HS-27A (cell line): ENCODE results near the gene ELK4.

ENCODE experiments used
- DNase-seq: peaks from one replicate; pipeline ENCODE4 v3.0.0-alpha.2; 2012; ENCODE audit warnings: low read depth, missing footprints

The ELK4 gene, protein sequence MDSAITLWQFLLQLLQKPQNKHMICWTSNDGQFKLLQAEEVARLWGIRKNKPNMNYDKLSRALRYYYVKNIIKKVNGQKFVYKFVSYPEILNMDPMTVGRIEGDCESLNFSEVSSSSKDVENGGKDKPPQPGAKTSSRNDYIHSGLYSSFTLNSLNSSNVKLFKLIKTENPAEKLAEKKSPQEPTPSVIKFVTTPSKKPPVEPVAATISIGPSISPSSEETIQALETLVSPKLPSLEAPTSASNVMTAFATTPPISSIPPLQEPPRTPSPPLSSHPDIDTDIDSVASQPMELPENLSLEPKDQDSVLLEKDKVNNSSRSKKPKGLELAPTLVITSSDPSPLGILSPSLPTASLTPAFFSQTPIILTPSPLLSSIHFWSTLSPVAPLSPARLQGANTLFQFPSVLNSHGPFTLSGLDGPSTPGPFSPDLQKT

DNA sequence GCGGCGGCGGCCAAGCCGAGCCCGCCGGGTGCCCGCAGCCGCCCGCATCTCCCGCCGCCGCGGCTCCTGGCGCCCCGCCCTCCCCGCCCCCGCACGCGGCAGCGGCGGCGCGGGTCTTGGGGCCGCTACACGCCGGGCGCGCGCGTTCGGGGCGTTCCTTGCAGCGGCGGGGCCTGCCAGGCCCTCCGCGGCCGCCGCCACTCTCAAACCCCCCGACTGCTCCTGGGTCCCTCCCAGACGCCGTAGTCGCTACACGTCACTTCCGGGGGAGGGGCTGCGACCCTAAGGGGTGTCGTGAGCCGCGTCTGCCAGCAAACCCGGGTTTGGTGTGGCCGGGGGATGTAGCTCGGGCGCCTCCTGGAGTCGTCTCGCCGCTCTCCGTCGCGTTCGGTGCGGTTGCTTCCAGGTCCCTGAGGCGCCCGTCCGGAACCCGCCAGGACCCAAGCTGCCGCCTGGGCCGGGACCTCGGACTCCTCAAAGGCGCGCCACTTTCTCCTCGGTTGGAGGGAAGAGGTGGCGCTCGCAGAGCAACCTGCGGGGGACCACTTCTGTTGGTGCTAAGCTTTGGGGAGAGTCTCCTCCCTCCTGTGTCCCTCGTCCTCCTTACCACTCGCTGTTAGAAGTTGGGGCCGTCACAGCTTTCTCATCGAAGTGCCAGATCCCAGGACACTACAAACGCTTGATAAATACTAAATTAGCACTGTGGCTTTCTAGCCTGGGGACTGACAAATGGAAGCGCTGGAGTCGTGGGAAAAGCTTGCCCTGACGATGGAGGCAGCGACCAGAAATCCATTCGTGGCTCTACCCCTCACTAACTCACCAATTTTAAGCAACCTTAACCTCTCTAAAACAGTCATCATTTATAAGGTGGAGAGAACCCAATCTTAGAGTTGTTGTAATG, at the start of gene ELK4:
Gene ELK4 (minus strand): TSS at position 244 of the 901 bp plus-strand sequence. CDS start 8,129 bp downstream, outside the sequence.
- DNase-seq, result peak; percentile 87

DNA sequence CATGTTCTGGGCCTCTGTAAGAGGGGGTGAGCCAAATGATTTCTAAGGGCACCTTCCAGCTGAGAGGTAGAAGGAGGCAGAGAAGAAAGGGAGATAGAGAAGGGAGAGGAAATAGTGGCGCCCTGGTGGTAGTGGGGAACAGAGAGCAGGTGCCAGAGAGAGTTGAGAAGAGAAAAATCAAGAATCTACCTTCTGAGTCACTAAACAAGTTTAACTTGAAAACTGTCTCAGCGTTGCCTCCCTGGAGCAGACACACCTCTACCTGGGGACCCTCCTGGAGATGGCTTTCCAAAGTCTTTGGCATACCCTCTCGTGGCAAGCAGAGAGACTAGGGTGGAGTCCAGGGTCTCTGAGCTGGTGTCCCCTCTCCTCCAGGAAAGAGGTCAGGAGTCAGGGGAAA, 49.6 kb upstream of the ELK4 start:
- no peak for DNase-seq

DNA sequence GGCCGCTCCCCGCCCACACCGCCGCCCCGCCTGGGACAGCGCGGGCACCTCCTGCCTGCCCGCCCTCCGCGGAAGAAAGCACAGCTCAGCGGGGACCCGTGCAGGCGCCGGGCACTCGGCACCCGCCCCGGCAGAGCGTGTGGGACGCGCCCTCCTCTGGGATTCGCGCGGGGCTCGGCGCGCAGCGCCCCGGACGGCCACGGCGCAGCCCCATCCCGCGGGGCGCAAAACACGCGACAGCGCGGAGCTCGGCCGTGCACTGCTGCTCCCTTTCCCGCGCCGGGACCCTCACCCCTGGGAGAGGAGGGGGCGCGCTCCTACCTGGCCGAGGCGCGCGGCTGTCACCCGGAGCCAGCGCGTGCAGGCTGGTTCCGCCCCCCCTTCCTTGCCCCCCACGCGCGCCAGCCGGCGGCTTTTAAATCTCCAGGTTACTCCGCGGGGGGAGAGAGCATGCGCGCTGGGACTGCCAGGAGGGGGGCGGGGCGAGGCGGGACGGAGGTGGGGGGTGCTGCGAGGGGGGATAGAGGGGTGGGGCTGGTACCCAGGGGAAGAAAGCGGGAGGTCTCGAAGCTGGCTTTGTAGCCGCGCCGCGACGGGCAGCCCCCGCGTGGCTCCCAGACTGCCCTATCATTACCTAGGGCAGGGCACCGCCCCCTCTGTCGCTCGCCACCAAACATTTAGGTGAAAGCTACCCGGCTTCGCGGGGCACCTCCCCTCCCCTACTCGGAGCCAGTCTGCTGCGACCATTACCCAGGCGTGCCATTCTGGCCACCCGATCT, 48.5 kb upstream of the ELK4 start, which contains the start of gene SLC45A3:
Gene SLC45A3 (minus strand): TSS at position 437 of the 779 bp plus-strand sequence. CDS start 15,853 bp downstream, outside the sequence.
- DNase-seq, result no peak

DNA sequence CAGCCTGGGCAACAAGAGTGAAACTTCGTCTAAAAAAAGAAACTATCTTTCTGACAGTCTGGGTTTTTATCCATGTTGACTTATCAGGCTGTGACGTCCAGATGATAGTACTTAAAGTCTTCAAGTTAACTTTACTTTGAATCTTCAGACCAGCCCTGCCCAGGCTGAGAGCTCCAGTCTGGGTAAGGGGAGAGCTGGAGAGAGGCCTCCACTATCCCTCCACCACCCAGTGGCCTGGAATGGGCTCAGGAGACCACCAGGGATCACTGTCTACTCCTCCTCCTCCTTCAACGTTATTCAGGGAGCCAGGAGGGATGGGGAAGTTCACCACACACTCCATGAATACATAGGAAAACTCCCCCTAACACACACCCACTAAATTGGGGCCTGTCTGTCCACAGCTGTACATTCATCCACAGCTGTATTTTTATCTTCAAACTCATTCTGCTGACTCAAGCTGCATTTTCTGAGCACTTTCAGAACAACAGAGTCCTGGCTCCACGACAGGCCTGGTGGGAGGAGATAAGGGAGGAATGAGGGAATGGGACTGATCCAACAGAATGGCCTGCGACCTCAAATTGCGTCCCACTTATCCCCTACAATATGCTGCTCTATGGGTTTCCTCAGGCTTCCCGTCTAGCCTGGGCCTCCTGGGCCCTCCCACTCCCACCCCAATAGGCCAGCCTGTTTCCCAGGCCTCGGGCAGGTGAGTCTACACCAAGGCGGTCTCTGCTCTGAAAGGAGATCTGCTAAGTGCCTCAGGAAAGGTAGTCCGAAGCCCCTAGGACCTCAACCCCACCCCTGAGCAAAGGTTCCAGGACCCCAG, 46.7 kb upstream of the ELK4 start:
- no peak for DNase-seq

DNA sequence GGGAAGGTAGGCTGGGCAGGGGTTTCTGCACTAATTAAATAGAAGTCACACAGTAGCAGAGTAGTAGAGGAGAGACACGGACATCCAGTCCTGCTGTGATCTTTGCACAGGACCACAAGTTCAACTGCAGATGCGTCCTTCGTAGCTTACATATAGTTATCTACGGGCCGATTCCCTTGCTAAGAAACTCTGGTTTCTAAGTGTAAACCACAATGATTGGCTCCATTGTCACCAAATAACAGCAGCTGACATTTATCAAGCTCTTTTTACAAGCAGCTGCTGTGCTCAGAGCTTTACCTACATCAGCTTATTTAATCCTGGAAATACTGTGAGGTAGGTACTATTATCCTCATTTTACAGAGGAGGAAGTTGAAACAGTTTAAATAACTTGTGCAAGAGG, 45.4 kb upstream of the ELK4 start:
- DNase-seq, result no peak

DNA sequence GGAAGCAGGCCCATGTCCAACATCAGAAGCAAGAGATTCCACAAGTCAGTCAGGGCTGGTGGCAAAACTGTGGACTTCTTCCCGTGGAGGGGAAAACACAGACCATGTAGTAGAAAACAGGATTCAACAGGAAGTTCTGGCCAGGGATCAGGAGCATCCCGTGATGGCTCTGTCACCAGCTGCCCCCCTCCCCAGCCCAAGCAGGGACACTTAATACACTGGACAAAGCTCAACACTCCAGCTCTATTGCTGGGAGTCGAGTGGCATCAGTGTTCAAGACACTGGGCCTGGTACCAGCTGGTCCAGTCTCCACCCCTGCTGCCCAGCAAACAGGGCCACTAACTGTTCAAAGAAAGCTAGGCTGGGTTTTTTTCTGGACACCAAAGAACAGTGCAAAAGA, 44.8 kb upstream of the ELK4 start:
- no peak for DNase-seq

DNA sequence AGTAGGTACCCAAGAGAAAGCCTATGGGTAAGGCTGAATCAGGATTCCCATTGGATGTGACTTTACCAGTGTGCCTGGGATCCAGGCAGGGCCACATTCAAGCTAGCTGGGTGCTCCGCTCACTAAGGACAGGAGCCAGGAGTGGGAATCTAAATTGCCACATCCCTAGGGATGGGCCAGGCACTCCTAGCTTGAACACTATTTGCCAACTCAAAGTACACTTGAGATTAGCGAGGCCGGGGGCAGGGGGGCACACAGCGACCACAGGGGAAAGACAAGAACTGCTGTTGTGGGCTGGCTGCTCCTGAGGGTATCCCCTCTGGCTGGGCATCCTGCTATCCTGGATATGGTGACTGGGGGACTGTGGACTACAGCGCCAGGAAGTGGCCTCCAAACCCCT, 44.2 kb upstream of the ELK4 start:
- no peak for DNase-seq

DNA sequence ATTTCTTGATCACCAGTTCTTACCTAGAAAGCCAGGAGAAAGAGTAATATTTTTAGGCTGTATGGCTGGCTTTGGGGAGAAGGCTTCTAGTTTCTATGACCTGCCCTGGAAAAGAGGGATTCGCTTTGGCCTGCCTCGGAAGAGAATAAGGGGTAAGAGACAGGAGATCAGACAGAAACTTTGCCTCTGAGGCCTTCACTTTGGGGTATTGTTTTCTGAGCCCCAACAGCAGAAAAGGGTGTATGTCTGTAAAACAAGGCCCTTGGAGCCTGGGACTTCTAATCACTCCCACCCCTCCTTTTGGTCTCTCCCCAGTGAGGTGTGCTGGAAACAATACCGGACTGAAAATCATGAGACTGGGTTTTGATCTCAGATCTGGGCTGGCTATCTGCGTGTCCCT, 43.4 kb upstream of the ELK4 start:
- no peak for DNase-seq

DNA sequence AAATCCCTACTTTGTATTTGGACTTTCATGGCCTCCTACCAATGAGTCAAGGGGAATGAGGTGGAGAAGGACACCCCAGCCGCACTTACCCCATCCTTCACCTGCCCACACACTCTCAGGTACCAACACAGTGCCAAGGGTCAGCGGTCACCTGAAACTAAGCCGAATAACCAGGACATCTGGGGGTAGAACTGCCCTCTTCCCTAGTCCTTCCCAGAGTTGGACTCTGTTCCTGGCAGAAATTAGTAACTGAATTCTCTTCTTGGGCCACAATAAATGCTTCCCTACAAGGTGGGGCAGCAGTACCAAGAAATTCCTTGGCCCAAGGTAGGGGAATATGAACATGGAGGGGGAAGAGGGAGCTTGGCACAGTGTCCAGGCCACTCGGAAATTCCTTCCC, 41.2 kb upstream of the ELK4 start:
- no peak for DNase-seq

DNA sequence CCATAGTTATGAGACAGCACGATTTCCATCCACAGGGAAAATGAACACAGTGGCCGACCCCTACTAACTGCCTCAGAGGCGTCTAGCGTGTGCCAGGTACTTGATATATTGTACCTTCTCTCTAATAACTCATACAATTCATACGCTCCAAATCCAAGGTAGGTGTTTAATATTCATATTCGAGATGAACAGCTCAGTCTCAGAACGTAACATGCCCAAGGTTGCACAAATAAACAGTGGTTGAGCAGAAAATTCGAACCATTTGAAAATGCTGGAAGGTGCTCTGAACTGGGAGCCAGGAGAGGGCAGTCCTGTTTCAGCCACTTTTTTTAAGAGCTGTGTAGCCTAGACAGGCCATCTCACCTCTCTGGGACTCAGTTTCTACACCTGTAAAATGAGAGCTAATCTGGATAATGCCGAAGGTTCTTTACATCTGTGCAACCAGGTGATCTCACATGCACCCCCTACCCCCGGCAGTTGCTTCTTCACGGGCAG, 40.6 kb upstream of the ELK4 start:
- no peak for DNase-seq

DNA sequence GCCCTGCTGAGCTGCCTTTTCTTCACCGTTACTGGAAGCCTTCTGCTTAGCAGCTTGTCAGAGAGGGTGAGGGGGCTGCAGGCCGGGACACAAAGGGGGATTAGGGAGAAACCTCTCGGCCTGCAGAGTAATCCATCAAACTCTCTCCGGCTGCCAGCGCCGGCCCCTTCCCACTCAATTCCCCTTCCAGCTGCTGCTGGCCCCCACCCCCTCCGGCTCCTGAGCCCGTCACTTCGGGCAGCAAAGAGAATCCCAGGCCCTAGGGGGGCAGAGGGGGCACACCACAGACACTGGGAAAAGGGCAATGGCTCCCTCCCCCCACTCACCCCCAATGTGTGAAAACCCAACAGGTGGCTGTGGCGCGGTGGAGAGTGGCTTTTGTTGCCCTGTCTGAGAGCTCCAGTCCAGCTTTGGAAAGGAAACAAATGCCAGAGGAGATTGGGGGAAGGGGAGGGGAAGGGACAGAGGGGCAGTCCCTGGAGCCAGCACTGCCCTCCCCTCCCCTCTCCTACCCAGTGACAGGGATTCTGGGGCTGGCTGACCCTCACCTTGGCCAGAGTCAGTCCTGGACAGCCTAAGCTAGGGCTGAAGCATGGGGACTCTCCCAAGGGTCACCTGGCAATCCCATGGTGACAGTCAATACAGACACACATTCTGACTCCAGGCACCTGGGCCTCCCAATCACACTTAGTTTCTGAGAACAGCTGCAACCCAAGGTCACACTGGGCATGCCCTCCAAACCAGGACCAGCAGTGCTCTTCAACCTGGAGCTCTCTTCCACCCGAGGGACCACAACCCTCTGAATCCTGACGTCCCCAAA, 39.0 kb upstream of the ELK4 start:
- DNase-seq, result no peak

DNA sequence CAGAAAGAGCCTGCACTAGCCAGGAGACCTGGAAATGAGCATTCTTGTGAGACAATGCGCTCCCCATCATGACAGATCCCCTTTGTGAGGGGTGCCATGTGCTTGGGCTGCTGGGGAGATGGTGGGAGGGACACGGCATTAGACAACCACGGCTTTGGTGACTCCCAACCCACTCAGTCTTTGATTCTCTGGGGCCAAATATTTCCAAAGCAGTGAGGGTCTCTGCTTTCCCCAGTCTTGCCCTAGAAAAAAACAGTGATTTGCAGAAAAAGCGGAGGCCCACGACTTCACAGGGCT, 38.3 kb upstream of the ELK4 start:
- no peak for DNase-seq

DNA sequence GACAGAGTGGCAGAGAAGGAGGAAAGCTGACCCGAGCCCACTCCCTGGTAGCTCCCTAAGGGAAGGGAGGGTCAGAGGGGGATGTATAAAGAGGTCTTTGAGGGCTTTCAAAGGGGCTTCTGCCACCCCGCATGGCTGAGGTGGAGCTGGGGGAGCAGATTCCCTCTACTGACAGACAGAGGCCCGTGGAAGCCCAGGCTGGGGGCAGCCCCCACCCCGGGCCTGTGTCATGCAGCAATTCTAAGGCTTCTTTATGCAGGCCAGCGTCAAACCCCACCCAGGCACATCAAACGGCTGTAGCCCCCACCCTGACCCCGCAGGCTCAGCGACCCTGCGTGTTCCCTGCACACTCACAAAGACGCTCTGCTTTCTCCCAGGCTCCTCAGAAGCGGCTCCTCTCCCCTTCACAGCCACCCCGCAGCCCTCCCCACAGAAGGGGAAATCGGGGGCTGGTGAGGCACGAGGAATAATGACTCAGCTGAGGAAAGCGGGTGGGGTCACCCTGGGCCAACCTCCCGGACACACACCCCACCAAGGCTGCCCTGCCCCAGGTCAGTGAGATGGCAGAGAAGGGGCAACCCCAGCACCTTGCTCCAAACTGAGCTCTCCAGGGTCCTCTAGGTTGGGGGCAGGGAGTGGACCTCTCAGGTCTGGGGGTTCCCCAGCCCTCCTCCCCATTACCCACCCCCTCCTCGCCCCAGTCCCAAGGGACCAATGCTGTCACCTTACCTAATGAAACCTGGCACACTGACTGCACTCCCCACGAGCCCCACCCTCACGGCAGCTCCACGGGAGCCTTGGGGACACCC, 37.7 kb upstream of the ELK4 start:
- no peak for DNase-seq

DNA sequence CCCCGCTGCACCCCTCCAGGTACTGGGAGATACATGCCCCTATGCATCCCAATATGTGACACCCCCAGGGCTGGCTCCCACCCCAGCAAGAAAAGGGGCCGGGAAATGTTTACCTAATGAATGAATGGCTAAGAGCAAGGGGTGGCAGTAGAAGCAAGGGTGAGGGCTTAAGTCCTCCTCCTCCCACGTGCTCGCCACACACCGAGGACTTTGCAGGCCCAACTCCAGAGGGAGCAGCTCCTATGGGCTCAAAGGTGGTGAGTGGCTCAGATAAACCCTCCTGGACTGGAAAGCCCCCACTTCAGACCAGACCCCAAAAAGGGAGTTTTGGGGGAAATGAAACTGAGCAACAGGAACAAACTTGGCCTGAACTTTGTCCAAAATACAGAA, 37.1 kb upstream of the ELK4 start:
- no peak for DNase-seq

DNA sequence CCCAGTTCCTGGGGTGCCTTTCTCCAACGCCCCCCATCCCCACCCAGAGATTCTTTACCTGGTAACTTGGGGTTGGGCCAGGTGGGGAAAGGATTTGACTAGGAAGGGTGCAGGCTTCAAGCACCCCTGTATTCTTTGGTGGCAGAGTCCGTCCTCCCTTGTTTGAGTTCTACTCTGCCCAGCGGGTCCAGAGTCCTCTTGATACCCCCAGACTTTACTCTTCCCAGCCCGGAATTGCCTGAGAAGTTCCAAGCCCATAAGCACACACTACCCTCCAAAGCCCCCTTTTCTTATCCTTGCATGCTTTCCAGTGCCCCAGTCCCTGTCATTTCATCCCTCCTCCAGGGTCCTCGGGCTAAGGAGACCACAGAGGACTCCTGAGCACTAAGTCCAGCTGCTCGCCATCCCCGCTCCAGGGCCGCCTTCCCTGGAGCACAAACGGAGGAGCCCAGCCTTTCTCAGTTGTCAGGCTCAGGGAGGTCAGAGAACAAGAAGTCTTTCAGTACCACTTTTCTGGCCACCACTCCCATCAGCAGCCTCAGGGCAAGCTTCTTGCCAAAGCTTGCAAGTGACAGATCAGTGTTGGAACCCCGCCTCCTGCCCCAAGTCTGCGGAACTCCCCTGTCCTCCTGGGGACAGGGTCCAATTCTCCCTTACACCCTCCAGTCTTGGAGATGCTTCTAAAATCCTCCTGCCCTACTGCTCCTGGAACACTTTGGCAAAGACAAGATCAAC, 36.3 kb upstream of the ELK4 start:
- DNase-seq, result no peak

DNA sequence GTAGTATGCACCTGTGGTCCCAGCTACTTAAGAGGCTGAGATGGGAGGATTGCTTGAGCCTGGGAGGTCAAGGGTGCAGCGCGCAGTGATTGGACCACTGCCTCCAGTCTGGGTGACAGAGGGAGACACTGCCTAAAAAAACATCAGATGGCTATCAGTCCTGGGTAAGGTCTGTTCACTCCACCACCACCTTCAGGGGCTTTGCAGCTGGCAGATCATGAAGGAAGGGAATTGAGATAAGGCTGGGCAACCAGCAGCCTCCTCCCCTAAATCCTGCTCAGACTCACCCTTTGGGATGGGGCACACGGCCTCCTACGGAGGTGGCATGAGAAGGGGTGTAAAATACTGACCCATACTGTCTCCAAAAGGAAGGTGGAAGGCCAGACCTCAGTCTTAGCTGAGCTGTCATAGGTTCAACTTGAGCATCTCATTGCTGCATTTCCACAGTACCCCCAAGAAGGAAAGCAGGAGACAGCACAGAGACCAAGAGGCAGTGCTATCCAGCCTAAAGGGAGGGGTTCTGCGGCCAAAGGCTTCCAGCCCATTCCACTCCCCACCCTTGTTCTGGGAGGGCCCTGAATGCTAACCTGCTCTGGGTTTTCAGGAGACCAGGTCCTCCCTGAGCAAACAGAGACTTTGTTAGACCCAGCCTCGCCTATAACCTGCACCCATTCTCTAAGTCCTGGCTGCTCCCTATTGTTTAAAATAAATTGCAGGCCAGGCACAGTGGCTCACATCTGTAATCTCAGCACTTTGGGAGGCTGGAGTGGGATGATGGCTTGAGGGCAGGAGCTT, 34.8 kb upstream of the ELK4 start:
- no peak for DNase-seq

DNA sequence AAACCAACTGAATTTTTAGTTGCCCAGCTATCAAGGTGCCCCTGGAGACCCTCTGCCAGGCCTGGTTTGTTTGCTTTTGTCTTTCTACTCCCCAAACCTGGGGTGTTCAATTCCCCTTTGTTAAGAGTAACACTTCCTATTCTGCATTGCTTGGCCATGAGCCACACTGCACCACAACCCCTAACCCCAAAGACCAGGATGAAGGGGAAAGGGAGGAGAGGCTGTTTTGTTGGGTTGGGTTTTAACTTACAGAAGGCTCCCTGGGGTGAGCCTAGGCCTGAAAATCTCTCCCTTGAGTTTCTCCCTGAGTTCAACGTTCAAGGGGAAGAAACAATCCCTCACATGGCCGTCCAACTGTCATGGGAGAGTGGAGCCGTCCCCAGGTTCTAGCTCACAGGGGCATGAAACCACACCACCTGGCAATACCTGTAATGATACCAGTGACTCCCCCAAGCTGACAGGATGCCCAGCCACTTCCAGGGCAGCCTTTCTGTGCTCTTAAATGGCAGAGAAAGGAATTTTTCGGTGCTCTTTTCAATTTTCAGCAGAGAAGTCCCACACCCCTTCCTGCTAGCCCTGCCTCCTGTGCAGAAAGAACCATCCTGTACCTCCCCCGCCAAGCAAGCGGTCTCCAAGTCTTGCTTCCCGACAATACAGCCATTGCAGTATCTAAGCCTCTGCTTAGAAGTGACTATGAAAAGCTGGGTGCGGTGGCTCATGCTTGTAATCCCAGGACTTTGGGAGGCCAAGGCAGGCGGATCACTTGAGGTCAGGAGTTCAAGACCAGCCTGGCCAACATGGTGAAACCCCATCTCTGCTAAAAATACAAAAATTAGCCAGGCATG, 33.6 kb upstream of the ELK4 start:
- DNase-seq, result no peak
